Progenitor cell of endocrine pancreas (in vitro differentiated cells): ENCODE data around the gene RFFL. TPM values are rescaled to one million over a fixed set of nuclear protein-coding genes. Genes with fewer than 3 reads are reported as not detected.
A peak's percentile ranks its signal among the peaks of the same experiment; 100 is the strongest.

Experiments used
- DNase-seq: peaks from one replicate; pipeline ENCODE4 v3.0.0; 2021; ENCODE audit warnings: low spot score; ENCODE audit not compliant: unreplicated experiment
- H3K27ac Mint-ChIP-seq: 2 replicates; pipeline ENCODE4 v1.8.0; 2021; ENCODE audit warnings: mild to moderate bottlenecking, moderate library complexity, mixed read lengths
- H3K27me3 Mint-ChIP-seq: 2 replicates; pipeline ENCODE4 v1.8.0; 2021; ENCODE audit warnings: mixed read lengths
- H3K36me3 Mint-ChIP-seq: 2 replicates; pipeline ENCODE4 v1.8.0; 2022; ENCODE audit warnings: mixed read lengths; ENCODE audit not compliant: insufficient read depth
- H3K4me1 Mint-ChIP-seq: 2 replicates; pipeline ENCODE4 v1.8.0; 2021; ENCODE audit warnings: low read depth, mixed read lengths
- H3K4me3 Mint-ChIP-seq: 2 replicates; pipeline ENCODE4 v1.8.0; 2021; ENCODE audit warnings: low read depth, mild to moderate bottlenecking, moderate library complexity, mixed read lengths
- H3K9me3 Mint-ChIP-seq: 2 replicates; pipeline ENCODE4 v1.8.0; 2021; ENCODE audit warnings: low read depth, mixed read lengths
- CTCF ChIP-seq: fragments of 200-600 bp; sonication (generic); IDR thresholded peaks from one replicate; pipeline ENCODE4 v1.5.0; 2021; ENCODE audit warnings: antibody characterized with exemption, mild to moderate bottlenecking; ENCODE audit not compliant: unreplicated experiment
- total RNA-seq: library from RNA; stranded (reverse); gene quantifications from 2 replicates; pipeline ENCODE4 v1.2.1, GENCODE V29; 2021

Gene RFFL
- total RNA-seq, 1 donor from 2014 or later, result 34.0 TPM

- Mint-ChIP-seq H3K36me3 (no peaks in the 10 kb centered on the region), H3K27me3 (no peaks in the 10 kb centered on the region), H3K27ac (peak overlapping the region; percentile 91), H3K9me3 (no peaks in the 10 kb centered on the region), H3K4me1 (peaks cover 55% of the 10 kb centered on the region), H3K4me3 (peak overlapping the region; percentile 46)
- no peak for TF ChIP-seq CTCF
- DNase-seq, result no peak
Measured at GRCh38 chr17:35073991-35074627, 10.6 kb upstream of the RFFL start.

GRCh38 chr17:35073183-35073790 lies 9.8 kb upstream of the RFFL start:
- TF ChIP-seq CTCF, result no peak
- peak overlapping the region; percentile 56 for H3K27ac Mint-ChIP-seq
- H3K4me3 Mint-ChIP-seq, result no peak overlapping the region
- H3K4me1 Mint-ChIP-seq, result peaks cover 61% of the 10 kb centered on the region
- no peaks in the 10 kb centered on the region for H3K36me3 Mint-ChIP-seq
- H3K9me3 Mint-ChIP-seq, result no peaks in the 10 kb centered on the region
- no peak for DNase-seq
- H3K27me3 Mint-ChIP-seq, result no peaks in the 10 kb centered on the region

GRCh38 chr17:35069311-35069710 lies 5.8 kb upstream of the RFFL start:
- Mint-ChIP-seq H3K4me1 (peaks cover 55% of the 10 kb centered on the region), H3K27ac (peak overlapping the region; percentile 43), H3K9me3 (no peaks in the 10 kb centered on the region), H3K4me3 (peak overlapping the region; percentile 4), H3K36me3 (no peaks in the 10 kb centered on the region), H3K27me3 (no peaks in the 10 kb centered on the region)
- TF ChIP-seq CTCF, result no peak
- no peak for DNase-seq

GRCh38 chr17:35068249-35068648 lies 4.7 kb upstream of the RFFL start:
- peaks cover 55% of the 10 kb centered on the region for H3K4me1 Mint-ChIP-seq
- no peak for DNase-seq
- H3K9me3 Mint-ChIP-seq, result no peaks in the 10 kb centered on the region
- no peaks in the 10 kb centered on the region for H3K27me3 Mint-ChIP-seq
- no peak for TF ChIP-seq CTCF
- H3K4me3 Mint-ChIP-seq, result no peak overlapping the region
- H3K27ac Mint-ChIP-seq, result no peak overlapping the region
- no peaks in the 10 kb centered on the region for H3K36me3 Mint-ChIP-seq

GRCh38 chr17:35065880-35066279 lies 2.4 kb upstream of the RFFL start:
- H3K4me3 Mint-ChIP-seq, result no peak overlapping the region
- H3K27me3 Mint-ChIP-seq, result no peaks in the 10 kb centered on the region
- peak overlapping the region; percentile 60 for H3K27ac Mint-ChIP-seq
- H3K4me1 Mint-ChIP-seq, result peaks cover 53% of the 10 kb centered on the region
- H3K36me3 Mint-ChIP-seq, result peaks cover 2% of the 10 kb centered on the region
- no peak for TF ChIP-seq CTCF
- no peaks in the 10 kb centered on the region for H3K9me3 Mint-ChIP-seq
- DNase-seq, result no peak
